Small intestine (tissue), 7 donors: ENCODE results near the gene PCP4. TPM values are rescaled to one million over a fixed set of nuclear protein-coding genes. Genes with fewer than 3 reads are reported as not detected.
"Not testable (repeated sequence)": the region's sequence is repeated elsewhere in the genome, so short reads cannot be mapped to it uniquely, and the experiment has no call there.

ENCODE experiments used
- DNase-seq, 2 donors: peaks; one replicate each; pipeline versions ENCODE4 v3.0.0 to v3.0.0-alpha.2; 2013
- FAIRE-seq: peaks from 2 replicates; lab custom pipeline; 2012; peaks lifted over from hg19 to GRCh38; lab: Jason Lieb, UNC
- H3K27ac ChIP-seq, 3 donors: one replicate each; pipeline ENCODE4 v1.5.1; 2013; ENCODE audit warnings: low read length in 2 of 3, mild to moderate bottlenecking in 2 of 3, control low read depth in 1 of 3, inconsistent platforms in 1 of 3, low read depth in 1 of 3, moderate library complexity in 1 of 3
- H3K27me3 ChIP-seq, 3 donors: one replicate each; pipeline ENCODE4 v1.6.1; 2013; ENCODE audit warnings: low read length in 3 of 3, inconsistent platforms in 1 of 3; ENCODE audit not compliant: control insufficient read depth in 3 of 3, insufficient read depth in 3 of 3
- H3K36me3 ChIP-seq, 3 donors: one replicate each; pipeline ENCODE4 v1.6.1; 2013; ENCODE audit warnings: low read length in 3 of 3, inconsistent platforms in 1 of 3, low read depth in 1 of 3, mild to moderate bottlenecking in 1 of 3, moderate library complexity in 1 of 3; ENCODE audit not compliant: control insufficient read depth in 3 of 3, insufficient read depth in 2 of 3
- H3K4me1 ChIP-seq, 3 donors: one replicate each; pipeline ENCODE4 v1.6.1; 2013; ENCODE audit warnings: low read length in 2 of 3, inconsistent platforms in 1 of 3, low read depth in 1 of 3, mild to moderate bottlenecking in 1 of 3, moderate library complexity in 1 of 3; ENCODE audit not compliant: control insufficient read depth in 3 of 3, insufficient read depth in 2 of 3
- H3K4me3 ChIP-seq, 3 donors: one replicate each; pipeline ENCODE4 v1.5.1; 2013; ENCODE audit warnings: low read length in 3 of 3, control low read depth in 1 of 3, inconsistent platforms in 1 of 3, low read depth in 1 of 3, mild to moderate bottlenecking in 1 of 3, moderate library complexity in 1 of 3
- H3K9me3 ChIP-seq, 2 donors: one replicate each; pipeline ENCODE4 v1.6.1; 2013; ENCODE audit warnings: low read depth in 1 of 2, low read length in 1 of 2; ENCODE audit not compliant: control insufficient read depth in 2 of 2, insufficient read depth in 1 of 2
- WGBS, 3 donors: extraction: QIAGEN DNeasy Blood & Tissue Kit; methylation state at CpG; one replicate each; pipeline ENCODE4 v1.1.7; 2013; 5-methylcytosine and 5-hydroxymethylcytosine counted together
- polyA plus RNA-seq, 4 donors: library from polyadenylated mRNA; stranded (reverse) in 3 of 4; unstranded in 1 of 4; fragments of 200-250 nt in 3 of 4; fragments of 120-200 nt in 1 of 4; gene quantifications; one replicate each; pipeline versions ENCODE4 v1.2.1 to v1.2.3, GENCODE V29; 2013
- donor health status: healthy with polysubstance abuse.
- donor health status: control.
- donor health status: control.
- donor health status: Bipolar disorder and iron deficiency.
- donor health status: healthy.

The PCP4 gene
- polyA plus RNA-seq, 4 donors: 1.1 to 6.8 (median 1.9) TPM; not detected in 1

- FAIRE-seq (no peak), DNase-seq (no peak)
- Histone ChIP-seq H3K4me1 (no peaks in the 10 kb centered on the region), H3K4me3 (no peak overlapping the region), H3K36me3 (no peaks in the 10 kb centered on the region), H3K9me3 (no peaks in the 10 kb centered on the region), H3K27me3 (no peaks in the 10 kb centered on the region), H3K27ac (no peak overlapping the region)
- WGBS, 3 donors: 79 to 86% (median 85%) methylated on average over 5 of the region's 5 CpGs
Observed at GRCh38 chr21:39891111-39891510, 23.9 kb downstream of the PCP4 start.

- FAIRE-seq, H3K27ac ChIP-seq, H3K9me3 ChIP-seq, DNase-seq, H3K36me3 ChIP-seq, H3K27me3 ChIP-seq, H3K4me3 ChIP-seq, H3K4me1 ChIP-seq: not testable (repeated sequence)
- 76 to 88% (median 87%) methylated on average over 9 to 12 of the region's 12 CpGs for WGBS, 3 donors
Observed at GRCh38 chr21:39891863-39892262, 24.6 kb downstream of the PCP4 start.

- no peaks in the 10 kb centered on the region for H3K9me3 ChIP-seq
- no peak overlapping the region for H3K27ac ChIP-seq
- FAIRE-seq: no peak
- H3K4me1 ChIP-seq: no peaks in the 10 kb centered on the region
- WGBS, 3 donors: 61 to 67% (median 63%) methylated on average over 5 of the region's 5 CpGs
- DNase-seq: no peak
- H3K36me3 ChIP-seq: no peaks in the 10 kb centered on the region
- H3K27me3 ChIP-seq: no peaks in the 10 kb centered on the region
- H3K4me3 ChIP-seq: no peak overlapping the region
Observed at GRCh38 chr21:39900491-39900890, 33.3 kb downstream of the PCP4 start.

GRCh38 chr21:39900911-39901310 lies 33.7 kb downstream of the PCP4 start:
- FAIRE-seq (no peak), DNase-seq (no peak)

GRCh38 chr21:39902986-39903385 lies 35.7 kb downstream of the PCP4 start:
- no peak overlapping the region for H3K4me3 ChIP-seq
- H3K4me1 ChIP-seq: no peaks in the 10 kb centered on the region
- no peaks in the 10 kb centered on the region for H3K9me3 ChIP-seq
- WGBS, 3 donors: 73 to 78% (median 78%) methylated on average over 5 of the region's 5 CpGs
- no peaks in the 10 kb centered on the region for H3K36me3 ChIP-seq
- no peak for FAIRE-seq
- no peak for DNase-seq
- H3K27me3 ChIP-seq: no peaks in the 10 kb centered on the region
- no peak overlapping the region for H3K27ac ChIP-seq

More at GRCh38 chr21:39900911-39901310, 33.7 kb downstream of the PCP4 start:
- no peaks in the 10 kb centered on the region for H3K36me3 ChIP-seq
- no peak overlapping the region for H3K4me3 ChIP-seq
- H3K27ac ChIP-seq: no peak overlapping the region
- H3K9me3 ChIP-seq: no peaks in the 10 kb centered on the region
- H3K4me1 ChIP-seq: no peaks in the 10 kb centered on the region
- H3K27me3 ChIP-seq: no peaks in the 10 kb centered on the region

- no peaks in the 10 kb centered on the region for H3K36me3 ChIP-seq
- no peaks in the 10 kb centered on the region for H3K4me1 ChIP-seq
- 75 to 80% (median 77%) methylated on average over 3 of the region's 3 CpGs for WGBS, 3 donors
- H3K27me3 ChIP-seq: no peaks in the 10 kb centered on the region
- no peak for FAIRE-seq
- no peak for DNase-seq
- H3K9me3 ChIP-seq: no peaks in the 10 kb centered on the region
- H3K27ac ChIP-seq: no peak overlapping the region
- H3K4me3 ChIP-seq: no peak overlapping the region
Observed at GRCh38 chr21:39904457-39904856, 37.2 kb downstream of the PCP4 start.

GRCh38 chr21:39908265-39908923 lies 41.2 kb downstream of the PCP4 start:
- no peak for FAIRE-seq
- no peaks in the 10 kb centered on the region for H3K36me3 ChIP-seq
- H3K27ac ChIP-seq: no peak overlapping the region
- H3K27me3 ChIP-seq: no peaks in the 10 kb centered on the region
- no peaks in the 10 kb centered on the region for H3K4me1 ChIP-seq
- no peak for DNase-seq
- WGBS, 3 donors: 60 to 68% (median 67%) methylated on average over 9 of the region's 9 CpGs
- no peaks in the 10 kb centered on the region for H3K9me3 ChIP-seq
- no peak overlapping the region for H3K4me3 ChIP-seq

GRCh38 chr21:39911286-39912199 lies 44.3 kb downstream of the PCP4 start:
- no peaks in the 10 kb centered on the region for H3K36me3 ChIP-seq
- WGBS, 3 donors: 40 to 60% (median 44%) methylated on average over 10 of the region's 10 CpGs
- no peak for FAIRE-seq
- no peak overlapping the region for H3K27ac ChIP-seq
- H3K4me1 ChIP-seq: no peaks in the 10 kb centered on the region
- no peak overlapping the region for H3K4me3 ChIP-seq
- H3K27me3 ChIP-seq: no peaks in the 10 kb centered on the region
- no peaks in the 10 kb centered on the region for H3K9me3 ChIP-seq
- no peak for DNase-seq
